GM20431 (cell line): ENCODE data around the gene ELOVL1.
"Not testable (repeated sequence)": the region's sequence is repeated elsewhere in the genome, so short reads cannot be mapped to it uniquely, and the experiment has no call there.

Experiments used
- in situ Hi-C: fragments of 300-500 bp; cut with MseI, MboI; formaldehyde crosslinking; loops from one replicate; pipeline ENCODE4 v1.15.0; 2020; ENCODE audit warnings: low sequenced_read_pairs; ENCODE audit not compliant: unreplicated experiment

Gene ELOVL1

DNA sequence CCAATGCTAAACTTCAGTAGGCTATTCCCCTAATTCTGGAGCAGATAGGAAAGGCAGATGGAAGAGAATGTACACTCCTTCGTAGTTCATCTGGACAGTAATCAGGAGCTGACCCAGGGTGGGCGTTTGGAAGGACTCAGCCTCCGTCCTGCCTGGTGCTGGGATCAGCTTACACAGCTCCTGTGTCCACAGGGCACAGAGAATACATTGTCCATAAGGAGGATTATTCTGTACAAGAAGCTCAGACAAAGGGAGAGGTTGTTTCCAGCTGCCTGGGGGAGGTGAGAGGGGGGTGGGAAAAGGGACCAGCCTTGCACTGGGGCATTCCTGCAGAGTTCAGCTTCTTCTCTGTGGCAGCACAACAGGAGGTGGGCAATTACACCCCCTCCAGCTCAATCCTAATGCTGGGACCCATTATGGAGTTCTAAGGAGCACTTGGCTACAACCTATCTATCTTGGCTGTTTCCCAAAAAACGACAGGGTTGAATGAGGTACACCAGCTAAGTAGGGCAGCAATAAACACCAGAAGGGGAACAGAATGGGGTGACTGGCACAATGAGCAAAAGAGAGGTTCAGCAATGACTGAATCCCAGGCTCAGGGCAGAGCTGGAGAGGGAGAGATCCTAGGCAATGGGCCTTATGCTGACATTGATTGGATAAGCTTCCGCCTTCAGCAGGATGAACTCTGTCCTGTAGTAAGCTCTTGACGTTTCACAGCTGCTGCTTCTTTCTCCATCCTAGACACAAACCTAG, 14.4 kb upstream of the ELOVL1 start:
- in situ Hi-C loops = no loop called here

- in situ Hi-C loops = no loop called here
Measured at GRCh38 chr1:43381612-43382011, 13.8 kb upstream of the ELOVL1 start.

- in situ Hi-C loops = no loop called here
Measured at GRCh38 chr1:43379476-43379875, 11.7 kb upstream of the ELOVL1 start.

DNA sequence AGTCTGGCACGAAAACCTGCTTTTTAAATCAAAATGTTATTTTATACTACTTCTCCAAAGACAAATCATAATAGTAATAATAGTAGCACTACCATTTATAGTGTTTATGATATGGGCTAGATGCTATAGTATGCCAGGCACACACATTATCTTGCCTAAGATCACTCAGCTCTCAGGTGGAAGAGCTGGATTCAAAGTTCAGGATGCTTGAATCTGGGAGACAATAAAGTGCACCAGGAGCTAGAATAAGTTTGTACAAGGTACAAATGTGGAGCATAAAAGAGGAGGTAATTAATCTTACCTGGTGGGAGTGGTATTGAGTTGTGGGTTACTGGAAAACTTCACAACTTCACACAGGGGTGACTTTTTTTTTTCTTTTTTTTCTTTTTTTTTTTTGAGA, 10.0 kb upstream of the ELOVL1 start:
- in situ Hi-C loops = no loop called here

- in situ Hi-C loops = no loop called here
Measured at GRCh38 chr1:43376723-43377235, 9.0 kb upstream of the ELOVL1 start.

GRCh38 chr1:43373066-43373940, 5.5 kb upstream of the ELOVL1 start:
- in situ Hi-C loops = no loop called here

DNA sequence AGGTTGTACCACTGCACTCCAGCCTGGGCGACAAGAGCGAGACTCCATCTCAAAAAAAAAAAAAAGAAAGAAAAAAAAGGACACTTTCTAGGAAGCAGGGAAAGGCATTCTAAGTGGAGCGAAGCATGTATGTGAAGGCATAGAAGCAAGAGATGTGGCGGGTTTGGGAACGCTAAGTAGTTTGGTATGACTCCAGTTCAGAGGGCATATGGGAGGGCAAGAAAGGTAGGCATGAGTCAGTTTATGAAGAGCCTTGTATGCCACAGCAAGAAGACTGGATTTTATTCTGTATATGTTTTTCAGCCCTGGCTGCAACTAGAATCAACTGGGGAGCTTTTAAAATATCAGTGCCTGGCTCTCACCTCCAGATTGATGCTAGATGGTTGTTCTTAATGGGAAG, 4.4 kb upstream of the ELOVL1 start:
- in situ Hi-C loops = no loop called here

- in situ Hi-C loops = no loop called here
Measured at GRCh38 chr1:43370564-43370963, 2.8 kb upstream of the ELOVL1 start.

DNA sequence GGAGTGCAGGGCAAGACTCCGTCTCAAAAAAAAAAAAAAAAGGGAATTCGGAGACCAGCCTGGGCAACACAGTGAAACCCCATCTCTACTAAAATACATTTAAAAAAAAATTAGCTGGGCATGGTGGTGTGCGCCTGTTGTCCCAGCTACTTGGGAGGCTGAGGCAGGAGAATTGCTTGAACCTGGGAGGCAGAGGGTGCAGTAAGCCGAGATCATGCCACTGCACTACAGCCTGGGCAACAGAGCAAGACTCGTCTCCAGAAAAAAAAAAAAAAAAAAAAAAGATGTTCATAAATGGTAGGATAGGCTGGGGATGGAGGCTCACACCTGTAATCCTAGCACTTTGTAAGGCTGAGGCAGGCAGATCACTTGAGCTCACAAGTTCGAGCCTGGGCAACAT, 2.0 kb upstream of the ELOVL1 start:
- in situ Hi-C loops = not testable (repeated sequence)

DNA sequence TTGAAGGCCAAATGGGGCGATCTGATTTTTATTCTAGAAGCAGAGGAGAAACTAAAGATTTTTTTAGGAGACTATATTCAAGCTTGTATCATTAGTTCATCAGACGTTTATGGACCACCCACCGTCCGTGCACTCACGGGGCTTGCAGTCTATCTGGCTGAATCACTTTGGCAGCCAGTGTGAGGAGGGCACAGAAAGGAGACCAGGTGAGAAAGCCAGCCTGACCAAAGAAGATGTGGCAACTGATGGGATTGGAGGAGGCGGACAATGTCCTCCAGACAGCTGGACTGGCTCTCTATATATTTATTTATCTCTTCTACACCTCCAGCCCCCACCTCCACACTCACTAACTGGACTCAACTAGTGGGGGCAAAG, 822 bp upstream of the ELOVL1 start:
- in situ Hi-C loops = no loop called here

- in situ Hi-C loops = no loop called here
Measured at GRCh38 chr1:43367026-43367903, 546 bp downstream of the ELOVL1 start.

DNA sequence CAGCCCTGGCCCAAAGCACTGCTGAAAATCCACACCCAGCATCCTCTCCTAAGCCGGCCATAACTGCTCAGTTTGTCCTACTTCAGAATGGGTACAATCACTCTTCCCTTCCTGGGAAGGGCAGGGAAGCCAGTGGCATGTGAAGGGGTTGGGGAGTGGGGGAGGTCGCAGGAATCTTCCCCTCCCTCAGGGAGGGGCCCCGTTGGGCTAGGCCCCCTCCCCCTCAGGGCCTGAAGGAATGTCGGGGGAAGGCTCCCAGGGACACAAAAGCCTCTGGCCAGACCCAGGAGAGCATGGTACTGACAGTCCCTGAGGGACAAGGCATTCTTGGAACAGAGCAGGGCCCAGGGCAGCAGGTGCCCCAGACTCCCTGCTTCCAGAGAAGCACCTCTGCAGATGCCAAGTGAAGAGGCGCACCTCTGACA, 1.2 kb downstream of the ELOVL1 start:
- in situ Hi-C loops = no loop called here

DNA sequence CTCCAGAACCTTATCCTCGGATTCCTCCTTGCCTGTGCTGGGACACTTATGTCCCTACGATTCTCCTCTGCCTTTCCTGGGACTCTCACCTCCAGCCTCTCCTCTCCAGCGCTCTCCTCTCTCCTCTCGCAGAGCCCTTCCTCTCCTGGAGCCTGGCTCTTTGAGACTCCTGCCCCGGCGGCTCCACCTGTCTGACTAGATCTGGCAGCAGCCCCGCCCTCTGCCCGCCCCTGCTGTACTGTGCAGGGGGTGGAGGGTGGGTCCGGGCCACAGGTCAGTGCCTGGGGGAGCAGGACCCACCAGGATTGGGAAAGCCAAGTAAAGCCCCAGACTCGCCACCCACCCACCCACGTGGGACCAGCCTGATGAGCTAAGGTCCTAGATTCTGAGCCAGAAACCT, 1.6 kb downstream of the ELOVL1 start:
- in situ Hi-C loops = no loop called here

DNA sequence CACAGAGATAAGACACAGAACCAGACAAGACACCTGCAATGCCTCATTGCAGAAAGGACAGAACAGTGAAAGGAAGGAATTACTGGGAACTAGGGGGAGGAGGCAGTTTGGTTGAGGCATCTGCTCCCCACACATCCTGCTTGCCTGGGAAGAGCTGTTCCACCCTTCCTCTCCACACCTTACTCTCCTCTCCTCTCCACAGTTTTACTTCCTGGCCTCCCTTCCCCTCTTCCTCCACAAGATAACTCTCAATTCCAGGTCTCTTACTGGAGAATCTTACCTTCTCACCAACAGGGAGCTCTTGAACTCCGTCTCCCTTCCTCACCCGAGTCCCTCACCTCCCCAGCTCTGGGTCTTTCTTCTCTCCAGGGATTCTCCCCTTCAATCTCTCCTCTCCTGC, 2.1 kb downstream of the ELOVL1 start:
- in situ Hi-C loops = no loop called here

DNA sequence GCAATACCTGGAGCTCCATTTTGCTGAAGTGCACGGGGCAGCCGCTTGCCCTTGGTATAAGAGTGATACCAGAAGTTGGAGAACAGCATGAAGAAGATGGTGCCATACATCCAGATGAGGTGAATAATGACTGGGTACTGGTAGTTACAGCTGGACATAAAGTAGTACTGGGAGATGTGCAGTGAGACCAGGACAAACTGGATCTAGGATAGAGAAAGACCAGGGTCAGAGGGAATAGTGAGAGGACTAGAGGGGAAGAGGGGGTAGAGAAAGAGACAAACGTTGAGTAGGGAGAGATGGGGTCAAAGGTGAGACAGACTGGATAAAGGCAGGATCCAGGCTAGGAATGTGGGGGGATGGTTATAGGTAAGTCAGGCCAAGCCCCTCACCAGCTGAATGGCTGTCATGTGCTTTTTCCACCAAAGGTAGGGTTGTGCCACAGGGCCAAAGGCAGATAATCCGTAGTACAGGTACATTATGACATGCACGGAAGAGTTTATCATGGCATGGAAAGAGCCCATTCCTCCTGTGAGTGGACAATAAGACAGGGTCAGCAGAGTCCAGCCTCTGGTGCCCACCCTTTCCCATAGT, 3.8 kb downstream of the ELOVL1 start:
- in situ Hi-C loops = no loop called here

GRCh38 chr1:43363283-43363934, 4.4 kb downstream of the ELOVL1 start:
- in situ Hi-C loops = no loop called here

GRCh38 chr1:43360616-43361015, 7.2 kb downstream of the ELOVL1 start:
- in situ Hi-C loops = no loop called here

- in situ Hi-C loops = no loop called here
Measured at GRCh38 chr1:43359696-43360095, 8.1 kb downstream of the ELOVL1 start.
